HG03521 (cell line): ENCODE results near the gene C13orf42.

ENCODE experiments used
- ATAC-seq: cut with Tn5 transposase; IDR thresholded peaks from one replicate; pipeline ENCODE4 v1.9.1; 2021; ENCODE audit warnings: mild to moderate bottlenecking, moderate library complexity; ENCODE audit not compliant: unreplicated experiment

The C13orf42 gene

GRCh38 chr13:51111174-51111573, at the start of gene C13orf42:
Gene C13orf42 (minus strand): TSS chr13:51111274. CDS start chr13:51111209, 65 bp downstream.
- ATAC-seq = no peak

GRCh38 chr13:51158880-51159518, 47.9 kb upstream of the C13orf42 start:
- no peak for ATAC-seq

GRCh38 chr13:51158365-51158764, 47.3 kb upstream of the C13orf42 start:
- no peak for ATAC-seq

- no peak for ATAC-seq
Measured at GRCh38 chr13:51156648-51157047, 45.6 kb upstream of the C13orf42 start.

GRCh38 chr13:51155776-51156515, 44.9 kb upstream of the C13orf42 start:
- no peak for ATAC-seq

GRCh38 chr13:51155161-51155560, 44.1 kb upstream of the C13orf42 start:
- ATAC-seq = no peak

- ATAC-seq = no peak
Measured at GRCh38 chr13:51154029-51154555, 43.0 kb upstream of the C13orf42 start.

GRCh38 chr13:51153527-51153926, 42.5 kb upstream of the C13orf42 start:
- ATAC-seq = no peak

GRCh38 chr13:51152701-51153100, 41.6 kb upstream of the C13orf42 start:
- no peak for ATAC-seq

GRCh38 chr13:51151463-51151862, 40.4 kb upstream of the C13orf42 start:
- ATAC-seq = no peak

GRCh38 chr13:51148952-51149573, 38.0 kb upstream of the C13orf42 start:
- no peak for ATAC-seq

GRCh38 chr13:51148223-51148951, 37.3 kb upstream of the C13orf42 start:
- ATAC-seq = no peak

- no peak for ATAC-seq
Measured at GRCh38 chr13:51147732-51148131, 36.7 kb upstream of the C13orf42 start.

GRCh38 chr13:51146667-51147066, 35.6 kb upstream of the C13orf42 start:
- no peak for ATAC-seq

GRCh38 chr13:51137250-51137649, 26.2 kb upstream of the C13orf42 start:
- ATAC-seq = no peak

- ATAC-seq = no peak
Measured at GRCh38 chr13:51136276-51136980, 25.4 kb upstream of the C13orf42 start.

GRCh38 chr13:51134763-51135365, 23.8 kb upstream of the C13orf42 start:
- ATAC-seq = no peak

- ATAC-seq = no peak
Measured at GRCh38 chr13:51130348-51130747, 19.3 kb upstream of the C13orf42 start.

- ATAC-seq = peak; percentile 85
Measured at GRCh38 chr13:51125495-51126226, 14.6 kb upstream of the C13orf42 start.
